HG03025 (cell line): ENCODE results near the gene FRG1.
"Not testable (repeated sequence)": the region's sequence is repeated elsewhere in the genome, so short reads cannot be mapped to it uniquely, and the experiment has no call there.

Experiments
- ATAC-seq: cut with Tn5 transposase; IDR thresholded peaks from one replicate; pipeline ENCODE4 v1.9.1; 2021; ENCODE audit warnings: mild to moderate bottlenecking, moderate library complexity; ENCODE audit not compliant: unreplicated experiment, low FRiP score

Gene FRG1

GRCh38 chr4:189940178-189941004, at the start of gene FRG1:
TSS of gene FRG1 (plus strand) at chr4:189940872. CDS start at chr4:189941010, 138 bp downstream.
- ATAC-seq, result peak; percentile 100

- ATAC-seq, result no peak
Observed at GRCh38 chr4:189897667-189898066, 43.0 kb upstream of the FRG1 start.

GRCh38 chr4:189899481-189900015, 41.1 kb upstream of the FRG1 start:
- ATAC-seq, result not testable (repeated sequence)

- ATAC-seq, result peak; percentile 64
Observed at GRCh38 chr4:189904420-189905027, 36.1 kb upstream of the FRG1 start.

- ATAC-seq, result no peak
Observed at GRCh38 chr4:189912170-189912569, 28.5 kb upstream of the FRG1 start.

GRCh38 chr4:189917161-189917891, 23.3 kb upstream of the FRG1 start:
- no peak for ATAC-seq

GRCh38 chr4:189921058-189921457, 19.6 kb upstream of the FRG1 start:
- no peak for ATAC-seq

GRCh38 chr4:189926742-189927141, 13.9 kb upstream of the FRG1 start:
- not testable (repeated sequence) for ATAC-seq

- ATAC-seq, result no peak
Observed at GRCh38 chr4:189941005-189941450, 356 bp downstream of the FRG1 start.

GRCh38 chr4:189942412-189942811, 1.7 kb downstream of the FRG1 start:
- not testable (repeated sequence) for ATAC-seq

GRCh38 chr4:189944077-189944476, 3.4 kb downstream of the FRG1 start:
- ATAC-seq, result not testable (repeated sequence)

- not testable (repeated sequence) for ATAC-seq
Observed at GRCh38 chr4:189946906-189947305, 6.2 kb downstream of the FRG1 start.

- ATAC-seq, result not testable (repeated sequence)
Observed at GRCh38 chr4:189948486-189948885, 7.8 kb downstream of the FRG1 start.

- not testable (repeated sequence) for ATAC-seq
Observed at GRCh38 chr4:189969291-189969690, 28.6 kb downstream of the FRG1 start.

GRCh38 chr4:189973646-189974045, 33.0 kb downstream of the FRG1 start:
- ATAC-seq, result no peak

- ATAC-seq, result no peak
Observed at GRCh38 chr4:189974056-189974455, 33.4 kb downstream of the FRG1 start.

- ATAC-seq, result no peak
Observed at GRCh38 chr4:189979196-189980047, 38.8 kb downstream of the FRG1 start.

- ATAC-seq, result not testable (repeated sequence)
Observed at GRCh38 chr4:189980292-189980691, 39.6 kb downstream of the FRG1 start.

GRCh38 chr4:189981970-189982369, 41.3 kb downstream of the FRG1 start:
- no peak for ATAC-seq
